Astrocyte (in vitro differentiated cells and primary cell): ENCODE results near the gene ACMSD. TPM values are rescaled to one million over a fixed set of nuclear protein-coding genes. Genes with fewer than 3 reads are reported as not detected.

Experiments used
- DNase-seq: peaks from one replicate; pipeline ENCODE4 v3.0.0-alpha.2; 2010; ENCODE audit warnings: low read depth
- FAIRE-seq: peaks from 2 replicates; lab custom pipeline; 2011; peaks lifted over from hg19 to GRCh38; lab: Jason Lieb, UNC
- H2AFZ ChIP-seq: 2 replicates; pipeline ENCODE4 v1.6.0; 2012; ENCODE audit warnings: low read depth, low read length, inconsistent platforms
- H3K27ac ChIP-seq: 2 replicates; pipeline ENCODE4 v1.5.1; 2011; ENCODE audit warnings: low read depth, low read length, inconsistent platforms
- H3K27me3 ChIP-seq: 2 replicates; pipeline ENCODE4 v1.6.0; 2011; ENCODE audit warnings: low read length, inconsistent platforms; ENCODE audit not compliant: insufficient read depth
- H3K36me3 ChIP-seq: 2 replicates; pipeline ENCODE4 v1.5.1; 2011; ENCODE audit warnings: low read length, inconsistent platforms; ENCODE audit not compliant: insufficient read depth
- H3K4me1 ChIP-seq: 2 replicates; pipeline ENCODE4 v1.5.1; 2011; ENCODE audit warnings: low read length, inconsistent platforms; ENCODE audit not compliant: insufficient read depth
- H3K4me2 ChIP-seq: 2 replicates; pipeline ENCODE4 v1.6.0; 2012; ENCODE audit warnings: low read length, inconsistent platforms
- H3K4me3 ChIP-seq: 2 replicates; pipeline ENCODE4 v1.5.1; 2011; ENCODE audit warnings: low read depth, mild to moderate bottlenecking, low read length, inconsistent platforms; ENCODE audit not compliant: insufficient read depth
- H3K79me2 ChIP-seq: 2 replicates; pipeline ENCODE4 v1.6.0; 2012; ENCODE audit warnings: mild to moderate bottlenecking, low read length, inconsistent platforms; ENCODE audit not compliant: insufficient read depth
- H3K9ac ChIP-seq: 2 replicates; pipeline ENCODE4 v1.6.0; 2012; ENCODE audit warnings: mild to moderate bottlenecking, low read length, inconsistent platforms
- H3K9me3 ChIP-seq: 2 replicates; pipeline ENCODE4 v1.5.1; 2012; ENCODE audit warnings: low read depth, mild to moderate bottlenecking, low read length, inconsistent platforms; ENCODE audit not compliant: insufficient read depth
- H4K20me1 ChIP-seq: 2 replicates; pipeline ENCODE4 v1.6.0; 2012; ENCODE audit warnings: low read length, inconsistent platforms; ENCODE audit not compliant: insufficient read depth
- H3K27ac Mint-ChIP-seq: one replicate; pipeline ENCODE4 v1.8.0; 2021; ENCODE audit warnings: mild to moderate bottlenecking, mixed read lengths; ENCODE audit not compliant: unreplicated experiment
- H3K27me3 Mint-ChIP-seq: one replicate; pipeline ENCODE4 v1.8.0; 2021; ENCODE audit warnings: low read depth, mixed read lengths; ENCODE audit not compliant: unreplicated experiment
- H3K36me3 Mint-ChIP-seq: one replicate; pipeline ENCODE4 v1.8.0; 2021; ENCODE audit warnings: low read depth, mixed read lengths; ENCODE audit not compliant: unreplicated experiment
- H3K4me1 Mint-ChIP-seq: one replicate; pipeline ENCODE4 v1.8.0; 2021; ENCODE audit warnings: low read depth, mixed read lengths; ENCODE audit not compliant: unreplicated experiment
- H3K4me3 Mint-ChIP-seq: one replicate; pipeline ENCODE4 v1.8.0; 2021; ENCODE audit warnings: mild to moderate bottlenecking, moderate library complexity, mixed read lengths; ENCODE audit not compliant: unreplicated experiment
- H3K9me3 Mint-ChIP-seq: one replicate; pipeline ENCODE4 v1.8.0; 2021; ENCODE audit warnings: mild to moderate bottlenecking, mixed read lengths; ENCODE audit not compliant: unreplicated experiment
- CTCF ChIP-seq: IDR thresholded peaks from 2 replicates; pipeline ENCODE4 v1.5.1; 2011; ENCODE audit warnings: low read depth, mild to moderate bottlenecking, inconsistent platforms, low read length, moderate library complexity; ENCODE audit not compliant: insufficient read depth
- EZH2 ChIP-seq: IDR thresholded peaks from 2 replicates; pipeline ENCODE4 v1.6.1; 2012; ENCODE audit warnings: mild to moderate bottlenecking, low read length, inconsistent platforms; ENCODE audit not compliant: insufficient read depth
- total RNA-seq: library from RNA; stranded (reverse); gene quantifications from 2 replicates; pipeline ENCODE4 v1.2.1, GENCODE V29; 2021

Gene ACMSD
- total RNA-seq, 1 donor from 2014 or later = not detected

- Histone ChIP-seq H3K36me3 (no peaks in the 10 kb centered on the region), H4K20me1 (no peaks in the 10 kb centered on the region), H3K9me3 (no peaks in the 10 kb centered on the region), H3K4me2 (no peak overlapping the region), H3K9ac (no peak overlapping the region), H3K4me3 (no peak overlapping the region), H2AFZ (no peak overlapping the region), H3K4me1 (no peaks in the 10 kb centered on the region), H3K79me2 (no peaks in the 10 kb centered on the region), H3K27me3 (no peaks in the 10 kb centered on the region), H3K27ac (no peak overlapping the region)
- H3K27ac Mint-ChIP-seq = no peak overlapping the region
- H3K36me3 Mint-ChIP-seq = no peaks in the 10 kb centered on the region
- no peak for FAIRE-seq
- H3K4me1 Mint-ChIP-seq = no peaks in the 10 kb centered on the region
- no peak for TF ChIP-seq EZH2
- TF ChIP-seq CTCF = no peak
- DNase-seq = no peak
- no peak overlapping the region for H3K4me3 Mint-ChIP-seq
- peaks cover 6% of the 10 kb centered on the region for H3K9me3 Mint-ChIP-seq
- peaks cover 6% of the 10 kb centered on the region for H3K27me3 Mint-ChIP-seq
Measured at GRCh38 chr2:134861173-134861572, 22.8 kb downstream of the ACMSD start.

- Histone ChIP-seq H3K9me3 (no peaks in the 10 kb centered on the region), H3K9ac (no peak overlapping the region), H4K20me1 (no peaks in the 10 kb centered on the region), H3K27me3 (no peaks in the 10 kb centered on the region), H3K4me3 (no peak overlapping the region), H2AFZ (no peak overlapping the region), H3K79me2 (no peaks in the 10 kb centered on the region), H3K4me1 (no peaks in the 10 kb centered on the region), H3K36me3 (no peaks in the 10 kb centered on the region), H3K27ac (no peak overlapping the region), H3K4me2 (no peak overlapping the region)
- peaks cover 6% of the 10 kb centered on the region for H3K27me3 Mint-ChIP-seq
- no peaks in the 10 kb centered on the region for H3K36me3 Mint-ChIP-seq
- DNase-seq (no peak), FAIRE-seq (no peak)
- H3K4me3 Mint-ChIP-seq = no peak overlapping the region
- H3K9me3 Mint-ChIP-seq = peaks cover 6% of the 10 kb centered on the region
- TF ChIP-seq CTCF (no peak), EZH2 (no peak)
- peaks cover 8% of the 10 kb centered on the region for H3K4me1 Mint-ChIP-seq
- no peak overlapping the region for H3K27ac Mint-ChIP-seq
Measured at GRCh38 chr2:134862069-134862468, 23.7 kb downstream of the ACMSD start.

- no peak overlapping the region for H2AFZ ChIP-seq
- Mint-ChIP-seq H3K4me1 (peaks cover 10% of the 10 kb centered on the region), H3K9me3 (peaks cover 6% of the 10 kb centered on the region), H3K27ac (no peak overlapping the region), H3K36me3 (no peaks in the 10 kb centered on the region), H3K4me3 (no peak overlapping the region), H3K27me3 (peaks cover 6% of the 10 kb centered on the region)
- no peaks in the 10 kb centered on the region for H3K9me3 ChIP-seq
- no peaks in the 10 kb centered on the region for H3K79me2 ChIP-seq
- no peak overlapping the region for H3K9ac ChIP-seq
- no peak for TF ChIP-seq CTCF
- TF ChIP-seq EZH2 = no peak
- H3K4me2 ChIP-seq = no peak overlapping the region
- H3K27ac ChIP-seq = no peak overlapping the region
- H3K27me3 ChIP-seq = no peaks in the 10 kb centered on the region
- H3K36me3 ChIP-seq = no peaks in the 10 kb centered on the region
- FAIRE-seq = no peak
- no peak overlapping the region for H3K4me3 ChIP-seq
- no peaks in the 10 kb centered on the region for H4K20me1 ChIP-seq
- no peak for DNase-seq
- H3K4me1 ChIP-seq = no peaks in the 10 kb centered on the region
Measured at GRCh38 chr2:134862674-134863073, 24.3 kb downstream of the ACMSD start.
